ENCODE data around the gene CELF4.

DNA sequence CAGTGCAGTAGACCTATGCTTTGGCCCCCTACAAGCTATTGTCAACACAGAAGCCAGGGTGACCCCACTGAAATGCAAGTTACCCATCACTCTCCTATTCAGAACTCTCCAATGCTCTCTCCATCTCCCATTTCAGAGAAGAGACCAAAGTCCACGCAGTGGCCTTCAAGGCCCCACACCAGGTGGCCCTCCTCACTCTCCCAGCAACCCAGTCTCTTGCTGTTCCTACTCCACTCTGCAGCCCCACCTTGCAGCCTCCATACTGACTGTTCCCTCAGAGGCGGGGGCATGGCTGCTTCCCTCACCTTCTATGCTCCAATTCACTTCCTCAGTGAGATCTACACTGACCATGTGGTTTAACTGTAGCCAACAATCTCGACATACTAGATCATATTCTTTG lies 313.3 kb downstream of the CELF4 start:
- no peak for TF ChIP-seq EZH2 (IDR thresholded peaks at IDR 0.05)
- TF ChIP-seq POLR2AphosphoS5 (IDR thresholded peaks at IDR 0.05; ENCODE audit: borderline replicate concordance, low read depth, low read length) = no peak
- no peak for TF ChIP-seq FOXP2 (optimal IDR thresholded peaks at IDR 0.05; ENCODE audit: control extremely low read depth, extremely low read length, insufficient read depth)

All from SK-N-MC (cell line).